DMS153 (cell line): ENCODE data around the gene BCKDHB.
"Not testable (repeated sequence)": the region's sequence is repeated elsewhere in the genome, so short reads cannot be mapped to it uniquely, and the experiment has no call there.

ENCODE experiments used
- DNase-seq: peaks from one replicate; lab custom pipeline; 2025; lab: John Stamatoyannopoulos, UW

The BCKDHB gene

GRCh38 chr6:80209430-80209829, 103.0 kb downstream of the BCKDHB start:
- no peak for DNase-seq

- no peak for DNase-seq
These were observed 104.1 kb downstream of the BCKDHB start for GRCh38 chr6:80210618-80211017.

GRCh38 chr6:80211286-80211685, 104.8 kb downstream of the BCKDHB start:
- DNase-seq: no peak

GRCh38 chr6:80211890-80212289, 105.4 kb downstream of the BCKDHB start:
- DNase-seq: not testable (repeated sequence)

GRCh38 chr6:80214436-80215022, 108.1 kb downstream of the BCKDHB start:
- DNase-seq: peak; percentile 63

- no peak for DNase-seq
These were observed 108.6 kb downstream of the BCKDHB start for GRCh38 chr6:80215063-80215462.

- DNase-seq: no peak
These were observed 111.3 kb downstream of the BCKDHB start for GRCh38 chr6:80217794-80218193.

- DNase-seq: no peak
These were observed 117.3 kb downstream of the BCKDHB start for GRCh38 chr6:80223743-80224212.

- DNase-seq: no peak
These were observed 119.7 kb downstream of the BCKDHB start for GRCh38 chr6:80226151-80226550.

GRCh38 chr6:80226699-80227098, 120.2 kb downstream of the BCKDHB start:
- no peak for DNase-seq

GRCh38 chr6:80227545-80228105, 121.2 kb downstream of the BCKDHB start:
- DNase-seq: no peak

- no peak for DNase-seq
These were observed 126.8 kb downstream of the BCKDHB start for GRCh38 chr6:80233262-80233661.

GRCh38 chr6:80233958-80234357, 127.5 kb downstream of the BCKDHB start:
- no peak for DNase-seq

- no peak for DNase-seq
These were observed 127.9 kb downstream of the BCKDHB start for GRCh38 chr6:80234401-80234800.

- DNase-seq: no peak
These were observed 128.4 kb downstream of the BCKDHB start for GRCh38 chr6:80234908-80235307.

- DNase-seq: no peak
These were observed 129.2 kb downstream of the BCKDHB start for GRCh38 chr6:80235647-80236046.

GRCh38 chr6:80238754-80239153, 132.3 kb downstream of the BCKDHB start:
- not testable (repeated sequence) for DNase-seq

GRCh38 chr6:80245043-80245442, 138.6 kb downstream of the BCKDHB start:
- DNase-seq: no peak

- no peak for DNase-seq
These were observed 143.4 kb downstream of the BCKDHB start for GRCh38 chr6:80249897-80250296.

GRCh38 chr6:80250391-80250997, 144.0 kb downstream of the BCKDHB start:
- DNase-seq: no peak

- no peak for DNase-seq
These were observed 144.8 kb downstream of the BCKDHB start for GRCh38 chr6:80251321-80251720.

- DNase-seq: no peak
These were observed 148.2 kb downstream of the BCKDHB start for GRCh38 chr6:80254716-80255115.

- no peak for DNase-seq
These were observed 150.2 kb downstream of the BCKDHB start for GRCh38 chr6:80256691-80257090.

- DNase-seq: no peak
These were observed 152.6 kb downstream of the BCKDHB start for GRCh38 chr6:80259118-80259517.
